DMS53 treated with DMSO at 0.1 percent for 48 hours (cell line): ENCODE measurements around the gene RBM41.
"Not testable (repeated sequence)": the region's sequence is repeated elsewhere in the genome, so short reads cannot be mapped to it uniquely, and the experiment has no call there.

Experiments used
- DNase-seq: peaks from one replicate; lab custom pipeline; 2025; ENCODE audit not compliant: unreplicated experiment; lab: John Stamatoyannopoulos, UW

The RBM41 gene

GRCh38 chrX:107118322-107119147, at the start of gene RBM41:
RBM41 (minus strand) TSS chrX:107118822; CDS start chrX:107118773, 49 bp downstream.
- DNase-seq, result peak; percentile 52

GRCh38 chrX:107168257-107168656, 49.6 kb upstream of the RBM41 start:
- no peak for DNase-seq

- no peak for DNase-seq
Observed at GRCh38 chrX:107167163-107167921, 48.7 kb upstream of the RBM41 start.

GRCh38 chrX:107157618-107158017, 39.0 kb upstream of the RBM41 start:
- DNase-seq, result not testable (repeated sequence)

- not testable (repeated sequence) for DNase-seq
Observed at GRCh38 chrX:107155621-107156430, 37.2 kb upstream of the RBM41 start.

- DNase-seq, result peak; percentile 59
Observed at GRCh38 chrX:107154787-107155620, 36.4 kb upstream of the RBM41 start.

GRCh38 chrX:107153005-107153404, 34.4 kb upstream of the RBM41 start:
- no peak for DNase-seq

GRCh38 chrX:107146670-107147069, 28.0 kb upstream of the RBM41 start:
- no peak for DNase-seq

- no peak for DNase-seq
Observed at GRCh38 chrX:107135965-107136307, 17.3 kb upstream of the RBM41 start.

GRCh38 chrX:107135049-107135964, 16.7 kb upstream of the RBM41 start:
- DNase-seq, result peak; percentile 6

GRCh38 chrX:107123750-107124149, 5.1 kb upstream of the RBM41 start:
- DNase-seq, result no peak

GRCh38 chrX:107119283-107119682, 661 bp upstream of the RBM41 start:
- no peak for DNase-seq

- no peak for DNase-seq
Observed at GRCh38 chrX:107117993-107118321, 665 bp downstream of the RBM41 start.

GRCh38 chrX:107107459-107107858, 11.2 kb downstream of the RBM41 start:
- no peak for DNase-seq

GRCh38 chrX:107102980-107103379, 15.6 kb downstream of the RBM41 start:
- no peak for DNase-seq

- no peak for DNase-seq
Observed at GRCh38 chrX:107076158-107076557, 42.5 kb downstream of the RBM41 start.

GRCh38 chrX:107057731-107058130, 60.9 kb downstream of the RBM41 start:
- not testable (repeated sequence) for DNase-seq

GRCh38 chrX:107054978-107055377, 63.6 kb downstream of the RBM41 start:
- DNase-seq, result no peak

GRCh38 chrX:107050195-107050709, 68.4 kb downstream of the RBM41 start:
- DNase-seq, result no peak
